Measurements from ENCODE around the gene FGD4.

FGD4 gene

GRCh38 chr12:32399370-32400113 lies at the start of gene FGD4:
Gene FGD4 (plus strand): TSS chr12:32399558.
- peak; percentile 81 for DNase-seq

GRCh38 chr12:32353540-32353939 lies 45.8 kb upstream of the FGD4 start:
- DNase-seq = peak; percentile 49

- no peak for DNase-seq
Measured at GRCh38 chr12:32357601-32358249, 41.6 kb upstream of the FGD4 start.

- no peak for DNase-seq
Measured at GRCh38 chr12:32360956-32361355, 38.4 kb upstream of the FGD4 start.

- no peak for DNase-seq
Measured at GRCh38 chr12:32362892-32363291, 36.5 kb upstream of the FGD4 start.

GRCh38 chr12:32365473-32366064 lies 33.8 kb upstream of the FGD4 start:
- peak; percentile 44 for DNase-seq

GRCh38 chr12:32366714-32367113 lies 32.6 kb upstream of the FGD4 start:
- no peak for DNase-seq

GRCh38 chr12:32367381-32367780 lies 32.0 kb upstream of the FGD4 start:
- DNase-seq = no peak

- no peak for DNase-seq
Measured at GRCh38 chr12:32369202-32369601, 30.2 kb upstream of the FGD4 start.

GRCh38 chr12:32377344-32378055 lies 21.9 kb upstream of the FGD4 start:
- DNase-seq = no peak

GRCh38 chr12:32379213-32379612 lies 20.1 kb upstream of the FGD4 start:
- DNase-seq = no peak

GRCh38 chr12:32379667-32380066 lies 19.7 kb upstream of the FGD4 start:
- DNase-seq = no peak

- no peak for DNase-seq
Measured at GRCh38 chr12:32382226-32382625, 17.1 kb upstream of the FGD4 start.

DNA sequence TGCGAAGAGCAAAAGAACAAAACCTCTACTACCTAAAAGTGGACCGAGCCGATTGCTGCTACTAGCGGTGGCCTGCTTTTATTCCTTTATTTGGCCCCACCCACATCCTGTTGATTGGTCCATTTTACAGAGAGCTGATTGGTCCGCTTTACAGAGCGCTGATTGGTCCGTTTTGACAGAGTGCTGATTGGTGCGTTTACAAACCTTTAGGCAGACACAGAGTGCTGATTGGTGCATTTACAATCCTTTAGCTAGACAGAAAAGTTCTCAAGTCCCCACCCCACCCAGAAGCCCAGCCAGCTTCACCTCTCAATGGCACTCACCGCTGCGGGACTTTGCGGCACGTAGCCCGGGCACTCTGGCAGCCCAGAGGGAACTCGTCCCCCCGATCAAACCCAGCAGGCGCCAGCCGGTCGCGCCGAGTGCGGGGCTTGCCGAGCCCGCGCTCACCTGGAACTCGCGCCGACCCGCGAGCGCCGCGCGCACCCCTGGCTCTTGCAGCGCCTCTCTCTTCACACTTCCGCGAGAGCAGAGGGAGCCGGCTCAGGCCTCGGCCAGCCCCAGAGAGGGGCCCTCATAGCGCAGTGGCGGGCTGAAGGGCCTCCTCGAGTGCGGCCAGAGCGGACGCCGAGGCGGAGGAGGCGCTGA lies 8.7 kb upstream of the FGD4 start:
- DNase-seq = peak; percentile 54

DNA sequence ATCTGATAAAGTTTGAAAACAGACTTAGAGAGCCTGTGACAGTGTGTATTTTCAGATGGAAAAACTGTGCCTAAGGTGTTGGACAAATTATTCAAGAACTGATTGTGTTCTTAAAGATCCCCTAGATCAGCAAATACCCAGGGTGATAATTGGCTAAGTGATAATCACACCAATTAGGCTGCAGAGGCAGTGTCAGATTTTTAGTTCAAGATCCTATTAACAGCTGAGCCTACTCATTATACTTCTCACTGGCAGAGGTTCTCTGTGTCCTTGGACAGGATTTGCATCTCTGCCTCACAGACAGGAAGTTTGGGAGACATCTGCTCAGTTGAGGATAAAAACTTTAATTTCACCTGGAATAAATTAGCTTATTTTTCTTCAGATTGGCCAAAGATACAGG lies 4.3 kb upstream of the FGD4 start:
- DNase-seq = no peak

- DNase-seq = no peak
Measured at GRCh38 chr12:32397696-32398095, 1.7 kb upstream of the FGD4 start.

DNA sequence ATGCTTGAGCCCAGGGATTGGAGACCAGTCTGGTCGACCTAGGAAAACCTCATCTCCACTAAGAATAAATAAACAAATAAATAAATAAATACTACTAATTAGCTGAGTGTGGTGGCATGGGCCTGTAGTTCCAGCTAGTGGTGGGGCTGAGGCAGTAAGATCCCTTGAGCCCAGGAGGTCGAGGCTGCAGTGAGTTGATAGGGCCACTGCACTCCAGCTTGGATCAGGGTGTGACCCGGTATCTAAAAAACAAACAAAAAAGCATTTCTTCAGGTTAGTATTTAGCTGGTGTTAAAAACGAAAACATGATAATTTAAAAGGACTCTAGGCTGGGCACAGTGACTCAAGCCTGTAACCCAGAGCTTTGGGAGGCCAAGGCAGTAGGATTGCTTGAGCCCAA lies 1.2 kb upstream of the FGD4 start:
- DNase-seq = no peak

DNA sequence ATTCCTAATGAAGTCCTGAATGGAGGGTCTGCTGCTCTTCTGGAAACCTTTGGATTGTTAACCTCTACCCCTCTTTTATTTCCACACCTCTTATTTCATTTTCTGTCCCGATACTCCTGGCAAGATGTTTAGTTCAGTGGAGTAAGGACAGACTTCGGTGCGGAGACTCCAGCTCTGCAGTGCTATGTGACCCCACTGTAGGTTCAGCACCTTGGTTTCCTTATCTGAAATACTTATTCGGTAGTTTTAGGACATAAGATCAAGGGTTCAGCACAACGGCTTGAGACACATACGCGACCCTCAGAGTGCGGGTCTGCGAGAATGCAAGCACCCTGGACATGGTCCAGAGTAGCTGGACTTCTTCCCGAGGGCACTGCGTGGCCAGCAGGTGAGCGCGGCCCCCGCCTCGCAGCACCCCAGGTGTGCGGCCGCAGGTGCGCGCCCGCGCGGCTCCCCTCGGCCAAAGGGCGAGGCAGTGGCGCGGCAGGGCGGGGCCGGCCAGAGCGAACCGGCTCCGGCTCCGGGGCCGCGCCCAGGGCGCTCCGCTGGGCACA lies 465 bp upstream of the FGD4 start:
- DNase-seq = no peak

- no peak for DNase-seq
Measured at GRCh38 chr12:32400114-32400672, 835 bp downstream of the FGD4 start.

DNA sequence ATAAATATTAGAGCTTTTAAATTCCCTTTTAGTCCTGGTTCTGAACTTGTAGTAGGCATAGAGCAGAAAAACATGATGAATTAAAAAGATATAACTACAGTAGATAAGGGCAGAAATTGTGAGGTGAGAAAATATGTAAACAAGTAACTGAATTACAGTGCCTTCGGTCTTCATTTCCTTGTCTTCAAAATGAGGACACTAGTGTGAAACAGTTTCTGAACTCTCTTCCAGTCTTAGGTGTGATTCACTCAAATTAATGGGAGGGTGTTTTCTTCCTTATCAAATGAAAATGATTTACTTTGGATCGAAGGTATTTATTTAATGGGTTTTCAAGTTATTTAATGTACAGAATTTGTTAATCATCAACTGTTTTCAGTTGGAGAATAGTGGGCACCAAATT lies 1.5 kb downstream of the FGD4 start:
- DNase-seq = no peak

- no peak for DNase-seq
Measured at GRCh38 chr12:32402170-32402569, 2.8 kb downstream of the FGD4 start.

GRCh38 chr12:32402946-32403345 lies 3.6 kb downstream of the FGD4 start:
- DNase-seq = no peak

DNA sequence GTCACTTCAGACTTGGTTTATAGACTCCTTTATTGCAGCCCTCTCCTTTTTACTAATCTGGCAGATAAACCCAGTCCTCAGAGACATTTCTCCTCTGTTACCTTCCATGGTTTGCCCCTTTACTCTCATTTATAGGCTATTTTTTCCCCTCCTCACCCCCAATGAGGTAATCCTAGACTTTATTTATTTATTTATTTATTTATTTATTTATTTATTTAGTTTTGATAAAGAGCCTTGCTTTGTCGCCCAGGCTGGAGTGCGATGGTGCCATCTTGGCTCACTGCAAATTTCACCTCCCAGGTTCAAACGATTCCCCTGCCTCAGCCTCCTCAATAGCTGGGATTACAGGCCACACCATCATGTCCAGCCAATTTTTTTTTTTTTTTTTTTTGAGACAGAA lies 8.4 kb downstream of the FGD4 start:
- no peak for DNase-seq

Data from NCI-H2171 (cell line).